Trophoblast cell (in vitro differentiated cells and primary cell): ENCODE results near the gene SND1.

ENCODE experiments used
- DNase-seq, 2 donors: peaks; one replicate each; pipeline ENCODE4 v3.0.0-alpha.2; 2016
- H2AFZ ChIP-seq: 2 replicates; pipeline ENCODE4 v1.6.1; 2013; ENCODE audit warnings: low read length, moderate library complexity, mild to moderate bottlenecking; ENCODE audit not compliant: insufficient read depth, poor library complexity
- H2AK5ac ChIP-seq: 2 replicates; pipeline ENCODE4 v1.6.1; 2013; ENCODE audit warnings: mild to moderate bottlenecking, low read length
- H2BK120ac ChIP-seq: 2 replicates; pipeline ENCODE4 v1.6.1; 2013; ENCODE audit warnings: low read length, mild to moderate bottlenecking, moderate library complexity; ENCODE audit not compliant: insufficient read depth, poor library complexity
- H2BK12ac ChIP-seq: 2 replicates; pipeline ENCODE4 v1.6.1; 2013; ENCODE audit warnings: mild to moderate bottlenecking, low read length, moderate library complexity
- H2BK5ac ChIP-seq: 2 replicates; pipeline ENCODE4 v1.6.1; 2013; ENCODE audit warnings: low read length, low read depth, moderate library complexity, mild to moderate bottlenecking; ENCODE audit not compliant: poor library complexity
- H3K14ac ChIP-seq: 2 replicates; pipeline ENCODE4 v1.6.1; 2013; ENCODE audit warnings: mild to moderate bottlenecking, low read length
- H3K18ac ChIP-seq: 2 replicates; pipeline ENCODE4 v1.6.1; 2013; ENCODE audit warnings: mild to moderate bottlenecking, low read length
- H3K23ac ChIP-seq: 2 replicates; pipeline ENCODE4 v1.6.1; 2013; ENCODE audit warnings: low read length
- H3K27ac ChIP-seq: 2 replicates; pipeline ENCODE4 v1.5.1; 2013; ENCODE audit warnings: low read depth, mild to moderate bottlenecking, inconsistent platforms, low read length, moderate library complexity
- H3K27me3 ChIP-seq: 2 replicates; pipeline ENCODE4 v1.6.1; 2013; ENCODE audit warnings: inconsistent platforms, mild to moderate bottlenecking, low read length, moderate library complexity; ENCODE audit not compliant: insufficient read depth
- H3K36me3 ChIP-seq, 2 experiments: 1 replicate in 1 of 2; 2 replicates in 1 of 2; pipeline ENCODE4 v1.6.1; 2013; ENCODE audit warnings: low read length in 2 of 2, mild to moderate bottlenecking in 2 of 2, moderate library complexity in 1 of 2; ENCODE audit not compliant: insufficient read depth in 2 of 2, control insufficient read depth in 1 of 2
- H3K4ac ChIP-seq: 2 replicates; pipeline ENCODE4 v1.6.1; 2013; ENCODE audit warnings: low read depth, mild to moderate bottlenecking, low read length, moderate library complexity
- H3K4me1 ChIP-seq, 2 experiments: 1 replicate in 1 of 2; 2 replicates in 1 of 2; pipeline ENCODE4 v1.6.1; 2013; ENCODE audit warnings: low read length in 2 of 2, mild to moderate bottlenecking in 2 of 2, moderate library complexity in 1 of 2; ENCODE audit not compliant: insufficient read depth in 2 of 2, control insufficient read depth in 1 of 2
- H3K4me2 ChIP-seq: 2 replicates; pipeline ENCODE4 v1.6.1; 2013; ENCODE audit warnings: inconsistent platforms, mild to moderate bottlenecking, low read length, moderate library complexity
- H3K4me3 ChIP-seq: 2 replicates; pipeline ENCODE4 v1.5.1; 2013; ENCODE audit warnings: mild to moderate bottlenecking, low read depth, low read length, inconsistent platforms
- H3K79me1 ChIP-seq: one replicate; pipeline ENCODE4 v1.6.1; 2013; ENCODE audit warnings: low read length
- H3K79me2 ChIP-seq: 2 replicates; pipeline ENCODE4 v1.6.1; 2013; ENCODE audit warnings: low read length, mild to moderate bottlenecking; ENCODE audit not compliant: control insufficient read depth, insufficient read depth, poor library complexity
- H3K9ac ChIP-seq: 2 replicates; pipeline ENCODE4 v1.6.1; 2013; ENCODE audit warnings: mild to moderate bottlenecking, low read length
- H3K9me3 ChIP-seq: 2 replicates; pipeline ENCODE4 v1.6.1; 2013; ENCODE audit warnings: low read depth, mild to moderate bottlenecking, control low read depth, inconsistent platforms, low read length; ENCODE audit not compliant: insufficient read depth
- H4K12ac ChIP-seq: 2 replicates; pipeline ENCODE4 v1.6.1; 2013; ENCODE audit warnings: low read depth, mild to moderate bottlenecking, low read length, moderate library complexity
- H4K8ac ChIP-seq: 2 replicates; pipeline ENCODE4 v1.6.1; 2013; ENCODE audit warnings: low read depth, mild to moderate bottlenecking, low read length, moderate library complexity
- H4K91ac ChIP-seq: one replicate; pipeline ENCODE4 v1.6.1; 2013; ENCODE audit warnings: low read depth, mild to moderate bottlenecking, low read length, moderate library complexity
- WGBS: extraction: QIAGEN DNeasy Blood & Tissue Kit; methylation state at CpG from one replicate; pipeline ENCODE4 v1.1.7; 2013; ENCODE audit warnings: missing lambda C conversion rate; ENCODE audit not compliant: insufficient read length, insufficient coverage; ENCODE audit errors: extremely low coverage; 5-methylcytosine and 5-hydroxymethylcytosine counted together

The SND1 gene

GRCh38 chr7:127920787-127921438 lies 268.9 kb downstream of the SND1 start:
- H3K4me3 ChIP-seq: no peak overlapping the region
- H2AFZ ChIP-seq: no peak overlapping the region
- H3K27ac ChIP-seq: no peak overlapping the region
- no peak overlapping the region for H2BK12ac ChIP-seq
- H3K36me3 ChIP-seq: no peaks in the 10 kb centered on the region
- H3K23ac ChIP-seq: no peak overlapping the region
- H3K9ac ChIP-seq: no peak overlapping the region
- no peak overlapping the region for H3K4me2 ChIP-seq
- no peak overlapping the region for H2BK5ac ChIP-seq
- no peaks in the 10 kb centered on the region for H3K9me3 ChIP-seq
- H3K79me1 ChIP-seq: no peaks in the 10 kb centered on the region
- no peak overlapping the region for H3K14ac ChIP-seq
- no peak overlapping the region for H3K4ac ChIP-seq
- peaks cover 1% of the 10 kb centered on the region for H3K79me2 ChIP-seq
- no peaks in the 10 kb centered on the region for H3K27me3 ChIP-seq
- no CpG with 5 or more reads among the region's 2 CpGs for WGBS
- H4K91ac ChIP-seq: no peak overlapping the region
- DNase-seq: no peak
- no peak overlapping the region for H2BK120ac ChIP-seq
- peaks cover 0 to 3% of the 10 kb centered on the region in 2 experiments for H3K4me1 ChIP-seq
- no peak overlapping the region for H2AK5ac ChIP-seq
- H4K12ac ChIP-seq: no peak overlapping the region
- no peak overlapping the region for H3K18ac ChIP-seq
- H4K8ac ChIP-seq: no peak overlapping the region

DNA sequence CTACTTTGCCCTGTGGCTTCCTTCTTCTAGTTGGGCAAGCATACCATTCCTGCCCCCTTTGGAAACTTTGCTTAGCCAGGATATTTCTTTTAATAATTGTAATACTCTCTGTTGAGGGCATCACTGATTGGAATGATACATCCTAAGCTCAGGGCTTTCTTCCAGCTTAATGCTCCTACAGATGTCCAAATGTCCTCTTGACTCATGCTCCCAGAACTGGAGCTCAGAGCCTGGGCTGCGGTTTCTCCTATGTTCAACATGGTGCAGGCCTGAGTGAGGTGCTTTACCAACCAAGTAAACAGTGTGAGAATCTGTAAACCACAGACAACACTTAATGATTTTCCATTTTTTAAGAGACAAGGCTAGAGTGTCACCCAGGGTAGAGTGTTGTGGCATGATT lies 270.7 kb downstream of the SND1 start:
- Histone ChIP-seq H3K4ac (no peak overlapping the region), H3K27me3 (no peaks in the 10 kb centered on the region), H3K23ac (no peak overlapping the region), H3K14ac (no peak overlapping the region), H3K27ac (no peak overlapping the region), H3K4me1 (no peaks in the 10 kb centered on the region), H4K91ac (no peak overlapping the region), H4K8ac (no peak overlapping the region), H3K36me3 (no peaks in the 10 kb centered on the region), H2BK120ac (no peak overlapping the region), H3K9ac (no peak overlapping the region), H4K12ac (no peak overlapping the region), H2AFZ (no peak overlapping the region), H3K9me3 (no peaks in the 10 kb centered on the region), H3K79me2 (peaks cover 1% of the 10 kb centered on the region), H2AK5ac (no peak overlapping the region), H3K4me3 (no peak overlapping the region), H3K79me1 (no peaks in the 10 kb centered on the region), H3K18ac (no peak overlapping the region), H3K4me2 (no peak overlapping the region), H2BK5ac (no peak overlapping the region), H2BK12ac (no peak overlapping the region)
- WGBS: no CpG with 5 or more reads among the region's 1 CpG
- DNase-seq: no peak

- Histone ChIP-seq H3K9ac (no peak overlapping the region), H3K79me2 (peaks cover 1% of the 10 kb centered on the region), H4K8ac (no peak overlapping the region), H3K4me3 (no peak overlapping the region), H3K4ac (no peak overlapping the region), H4K12ac (no peak overlapping the region), H3K9me3 (no peaks in the 10 kb centered on the region), H3K4me1 (no peaks in the 10 kb centered on the region), H2BK12ac (no peak overlapping the region), H2BK120ac (no peak overlapping the region), H3K23ac (no peak overlapping the region), H3K18ac (no peak overlapping the region), H2AFZ (no peak overlapping the region), H3K27me3 (no peaks in the 10 kb centered on the region), H3K27ac (no peak overlapping the region), H2AK5ac (no peak overlapping the region), H3K4me2 (no peak overlapping the region), H2BK5ac (no peak overlapping the region), H4K91ac (no peak overlapping the region), H3K36me3 (peaks cover 4 to 9% of the 10 kb centered on the region in 2 experiments), H3K79me1 (no peaks in the 10 kb centered on the region), H3K14ac (no peak overlapping the region)
- no peak for DNase-seq
Measured at GRCh38 chr7:127924874-127925273, 272.9 kb downstream of the SND1 start.

- H2BK5ac ChIP-seq: no peak overlapping the region
- H3K23ac ChIP-seq: no peak overlapping the region
- no peak overlapping the region for H2AK5ac ChIP-seq
- H4K12ac ChIP-seq: no peak overlapping the region
- peaks cover 8 to 21% of the 10 kb centered on the region in 2 experiments for H3K36me3 ChIP-seq
- no peak overlapping the region for H4K8ac ChIP-seq
- H3K79me2 ChIP-seq: peaks cover 1% of the 10 kb centered on the region
- H3K4me1 ChIP-seq: no peaks in the 10 kb centered on the region
- H3K18ac ChIP-seq: no peak overlapping the region
- H3K14ac ChIP-seq: no peak overlapping the region
- no peak overlapping the region for H3K4me2 ChIP-seq
- H3K9ac ChIP-seq: no peak overlapping the region
- H3K27ac ChIP-seq: no peak overlapping the region
- H2AFZ ChIP-seq: no peak overlapping the region
- no peak overlapping the region for H2BK120ac ChIP-seq
- no peaks in the 10 kb centered on the region for H3K9me3 ChIP-seq
- DNase-seq: no peak
- H4K91ac ChIP-seq: no peak overlapping the region
- no peak overlapping the region for H3K4me3 ChIP-seq
- no CpG with 5 or more reads among the region's 3 CpGs for WGBS
- H3K79me1 ChIP-seq: no peaks in the 10 kb centered on the region
- no peak overlapping the region for H3K4ac ChIP-seq
- H2BK12ac ChIP-seq: no peak overlapping the region
- H3K27me3 ChIP-seq: no peaks in the 10 kb centered on the region
Measured at GRCh38 chr7:127927348-127927696, 275.3 kb downstream of the SND1 start.
